ENCODE data around the gene COG5.

COG5 gene

GRCh38 chr7:107453388-107453787, 110.3 kb downstream of the COG5 start:
- no peak for DNase-seq

- no peak for DNase-seq
Measured at GRCh38 chr7:107450970-107451369, 112.8 kb downstream of the COG5 start.

- no peak for DNase-seq
Measured at GRCh38 chr7:107446988-107447387, 116.7 kb downstream of the COG5 start.

- no peak for DNase-seq
Measured at GRCh38 chr7:107446531-107446930, 117.2 kb downstream of the COG5 start.

- no peak for DNase-seq
Measured at GRCh38 chr7:107442678-107443077, 121.0 kb downstream of the COG5 start.

GRCh38 chr7:107441581-107442422, 121.9 kb downstream of the COG5 start:
- no peak for DNase-seq

- no peak for DNase-seq
Measured at GRCh38 chr7:107439025-107439424, 124.7 kb downstream of the COG5 start.

- no peak for DNase-seq
Measured at GRCh38 chr7:107435749-107436148, 128.0 kb downstream of the COG5 start.

GRCh38 chr7:107432261-107432660, 131.5 kb downstream of the COG5 start:
- no peak for DNase-seq

GRCh38 chr7:107430057-107430456, 133.7 kb downstream of the COG5 start:
- DNase-seq: no peak

GRCh38 chr7:107428642-107429041, 135.1 kb downstream of the COG5 start:
- no peak for DNase-seq

- no peak for DNase-seq
Measured at GRCh38 chr7:107427462-107427861, 136.3 kb downstream of the COG5 start.

GRCh38 chr7:107414198-107414597, 149.5 kb downstream of the COG5 start:
- no peak for DNase-seq

GRCh38 chr7:107408349-107408748, 155.4 kb downstream of the COG5 start:
- no peak for DNase-seq

- DNase-seq: no peak
Measured at GRCh38 chr7:107405559-107405958, 158.2 kb downstream of the COG5 start.

GRCh38 chr7:107404740-107405537, 158.8 kb downstream of the COG5 start:
- no peak for DNase-seq

- DNase-seq: no peak
Measured at GRCh38 chr7:107398161-107398560, 165.6 kb downstream of the COG5 start.

GRCh38 chr7:107396990-107397389, 166.7 kb downstream of the COG5 start:
- no peak for DNase-seq

- DNase-seq: no peak
Measured at GRCh38 chr7:107396081-107396480, 167.6 kb downstream of the COG5 start.

- no peak for DNase-seq
Measured at GRCh38 chr7:107394831-107395230, 168.9 kb downstream of the COG5 start.

GRCh38 chr7:107394276-107394675, 169.4 kb downstream of the COG5 start:
- DNase-seq: no peak

GRCh38 chr7:107392830-107393229, 170.9 kb downstream of the COG5 start:
- no peak for DNase-seq

GRCh38 chr7:107390916-107391315, 172.8 kb downstream of the COG5 start:
- no peak for DNase-seq

- no peak for DNase-seq
Measured at GRCh38 chr7:107388604-107389003, 175.1 kb downstream of the COG5 start.

All from activated naive CD4-positive, alpha-beta T cell (primary cell).